H1 (cell line): ENCODE results near the gene MTCL3.

Experiments
- CBX8 ChIP-seq: fragments of 300-800, 300-1000 bp; sonication (generic); IDR thresholded peaks from 2 replicates; pipeline ENCODE4 v1.7.1; 2016; ENCODE audit warnings: low read depth, low read length, borderline replicate concordance
- CHD7 ChIP-seq: fragments of 300-600 bp; sonication (generic); IDR thresholded peaks from 2 replicates; pipeline ENCODE4 v1.7.1; 2012; ENCODE audit warnings: low read length, moderate library complexity, mild to moderate bottlenecking, inconsistent platforms; ENCODE audit not compliant: insufficient replicate concordance
- KDM5A ChIP-seq: fragments of 200-600 bp; IDR thresholded peaks from 2 replicates; pipeline ENCODE4 v1.7.1; 2012; ENCODE audit warnings: mild to moderate bottlenecking, low read length, inconsistent platforms, mixed read lengths
- RNF2 ChIP-seq: fragments of 200-900, 300-1000 bp; sonication (generic); IDR thresholded peaks from 2 replicates; pipeline ENCODE4 v1.7.1; 2016; ENCODE audit warnings: borderline replicate concordance, low read depth, mild to moderate bottlenecking, antibody characterized with exemption, low read length; ENCODE audit not compliant: poor library complexity, severe bottlenecking; ENCODE audit errors: missing control alignments
- SIN3A ChIP-seq, 2 experiments: IDR thresholded peaks in 1 of 2; conservative IDR thresholded peaks in 1 of 2; 2 replicates each; pipeline ENCODE4 v1.6.1; 2011 to 2012; ENCODE audit warnings: low read length in 2 of 2, improper control_type of control experiment in 1 of 2, low read depth in 1 of 2, mild to moderate bottlenecking in 1 of 2
- TBP ChIP-seq: IDR thresholded peaks from 2 replicates; pipeline ENCODE4 v1.6.1; 2011; ENCODE audit warnings: low read depth, low read length, improper control_type of control experiment
- YY1 ChIP-seq: IDR thresholded peaks from 2 replicates; pipeline ENCODE4 v1.6.1; 2011; ENCODE audit warnings: low read depth, mild to moderate bottlenecking, low read length

MTCL3 gene

GRCh38 chr6:127471379-127472255 lies 47.5 kb downstream of the MTCL3 start (continued):
- TF ChIP-seq CHD7 (no peak), CBX8 (no peak), TBP (no peak), RNF2 (no peak), YY1 (no peak), KDM5A (no peak), SIN3A (conservative IDR thresholded peaks at IDR 0.05 in 1 of 2, IDR thresholded peaks at IDR 0.05 in 1 of 2; ENCODE audit: low read depth in 1 of 2, low read length in 2 of 2) (no peak)
